GM21381 (cell line): Measurements from ENCODE around the gene UGGT1.

ENCODE experiments used
- ATAC-seq: cut with Tn5 transposase; IDR thresholded peaks from one replicate; pipeline ENCODE4 v1.9.1; 2021; ENCODE audit warnings: mild to moderate bottlenecking, moderate library complexity; ENCODE audit not compliant: unreplicated experiment

Gene UGGT1

GRCh38 chr2:128103407-128103806 lies 12.4 kb downstream of the UGGT1 start:
- no peak for ATAC-seq

DNA sequence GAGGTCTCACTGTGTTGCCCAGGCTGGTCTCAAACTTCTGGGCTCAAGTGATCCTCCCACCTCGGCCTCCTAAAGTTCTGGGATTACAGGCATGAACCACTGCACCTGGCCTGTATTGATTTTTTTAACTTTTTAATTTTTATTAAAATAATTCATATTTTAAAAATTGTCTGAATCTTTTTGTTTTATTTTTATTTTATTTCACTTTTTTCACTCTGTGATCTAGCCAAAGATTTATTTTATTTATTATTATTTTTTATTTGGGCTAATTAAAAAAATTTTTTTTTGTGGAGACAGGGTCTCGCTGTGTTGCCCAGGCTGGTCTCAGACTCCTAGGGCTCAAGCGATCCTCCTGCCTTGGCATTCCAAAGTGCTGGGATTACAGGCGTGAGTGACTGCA lies 14.1 kb downstream of the UGGT1 start:
- ATAC-seq = no peak

- ATAC-seq = no peak
Observed at GRCh38 chr2:128108166-128108565, 17.2 kb downstream of the UGGT1 start.

- no peak for ATAC-seq
Observed at GRCh38 chr2:128109243-128109642, 18.2 kb downstream of the UGGT1 start.

- ATAC-seq = no peak
Observed at GRCh38 chr2:128115921-128116623, 25.1 kb downstream of the UGGT1 start.

DNA sequence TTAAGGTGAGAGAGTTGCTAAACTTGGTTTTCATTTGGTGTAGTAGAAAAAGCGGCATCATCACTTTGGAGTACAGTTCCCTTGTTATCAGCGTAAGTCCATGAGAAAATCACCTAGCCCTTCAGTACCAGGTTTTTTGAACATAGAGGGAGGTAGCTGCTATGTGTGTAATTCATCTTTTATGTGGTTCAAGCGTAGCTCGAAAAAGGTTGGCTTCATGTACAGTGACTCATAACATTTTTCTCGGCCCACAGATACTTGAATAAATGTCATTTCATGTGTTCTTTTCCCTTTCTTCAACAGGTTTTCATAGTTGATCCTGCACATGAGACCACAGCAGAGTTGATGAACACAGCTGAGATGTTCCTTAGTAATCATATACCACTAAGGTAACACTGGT lies 43.6 kb downstream of the UGGT1 start:
- no peak for ATAC-seq

- ATAC-seq = no peak
Observed at GRCh38 chr2:128137094-128137616, 46.2 kb downstream of the UGGT1 start.

GRCh38 chr2:128139624-128140023 lies 48.6 kb downstream of the UGGT1 start:
- no peak for ATAC-seq

- no peak for ATAC-seq
Observed at GRCh38 chr2:128145651-128146050, 54.7 kb downstream of the UGGT1 start.

DNA sequence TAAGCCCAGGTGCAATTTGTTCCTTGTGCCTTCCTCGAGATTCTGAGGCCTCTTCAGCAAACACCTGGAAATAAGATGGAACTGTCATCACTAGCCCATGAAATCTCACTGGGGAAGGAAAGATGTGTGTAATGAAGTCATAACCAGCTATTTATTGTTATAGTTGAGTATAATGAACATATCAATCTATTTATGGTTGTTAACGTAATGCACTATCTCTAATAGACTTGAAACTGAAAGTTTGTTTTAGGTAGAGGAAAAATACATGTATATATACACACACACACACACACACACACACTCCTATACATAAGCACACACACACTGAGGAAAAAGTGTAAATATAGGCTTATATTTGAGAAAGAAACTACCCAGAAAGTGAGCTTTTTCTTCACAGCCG lies 62.8 kb downstream of the UGGT1 start:
- no peak for ATAC-seq

GRCh38 chr2:128154225-128154624 lies 63.2 kb downstream of the UGGT1 start:
- no peak for ATAC-seq

GRCh38 chr2:128155970-128156369 lies 65.0 kb downstream of the UGGT1 start:
- ATAC-seq = no peak

- ATAC-seq = no peak
Observed at GRCh38 chr2:128156812-128157211, 65.8 kb downstream of the UGGT1 start.

- ATAC-seq = no peak
Observed at GRCh38 chr2:128157644-128158043, 66.6 kb downstream of the UGGT1 start.

DNA sequence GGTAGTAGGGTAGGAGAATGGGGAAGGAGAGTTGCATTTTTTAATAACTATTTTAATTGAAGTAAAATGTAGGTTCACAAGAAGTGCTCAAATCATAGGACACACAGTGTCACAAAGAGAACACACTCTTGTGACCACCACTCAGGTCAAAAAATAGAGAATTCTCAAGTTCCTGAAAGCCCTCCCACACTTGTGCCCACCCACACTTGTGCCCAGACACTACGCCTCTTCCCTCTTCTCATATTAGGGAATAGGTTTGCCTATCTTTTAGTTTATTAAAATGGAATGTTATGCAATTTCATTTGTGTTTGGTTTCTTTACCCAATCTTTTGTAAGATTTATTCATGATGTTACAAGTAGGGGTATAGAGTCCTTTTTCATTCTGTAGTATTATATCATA lies 67.2 kb downstream of the UGGT1 start:
- ATAC-seq = no peak

DNA sequence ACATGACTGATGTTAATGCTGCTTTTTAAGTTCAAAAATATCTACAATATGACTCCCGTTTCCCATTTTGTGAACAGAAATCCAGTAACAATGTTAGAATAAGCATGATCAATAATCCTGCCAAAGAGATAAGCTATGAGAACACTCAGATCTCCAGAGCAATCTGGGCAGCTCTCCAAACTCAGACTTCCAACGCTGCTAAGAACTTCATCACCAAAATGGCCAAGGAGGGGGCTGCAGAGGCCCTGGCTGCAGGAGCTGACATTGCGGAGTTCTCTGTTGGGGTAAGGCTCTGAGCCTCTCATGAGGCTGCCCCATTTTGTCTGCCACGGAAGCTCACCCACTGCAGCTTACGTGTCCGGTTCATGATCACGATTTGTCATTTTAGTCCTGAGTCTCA lies 68.4 kb downstream of the UGGT1 start:
- no peak for ATAC-seq

- ATAC-seq = no peak
Observed at GRCh38 chr2:128160616-128161275, 69.7 kb downstream of the UGGT1 start.

- no peak for ATAC-seq
Observed at GRCh38 chr2:128162266-128162665, 71.3 kb downstream of the UGGT1 start.

- ATAC-seq = no peak
Observed at GRCh38 chr2:128164311-128164710, 73.3 kb downstream of the UGGT1 start.

DNA sequence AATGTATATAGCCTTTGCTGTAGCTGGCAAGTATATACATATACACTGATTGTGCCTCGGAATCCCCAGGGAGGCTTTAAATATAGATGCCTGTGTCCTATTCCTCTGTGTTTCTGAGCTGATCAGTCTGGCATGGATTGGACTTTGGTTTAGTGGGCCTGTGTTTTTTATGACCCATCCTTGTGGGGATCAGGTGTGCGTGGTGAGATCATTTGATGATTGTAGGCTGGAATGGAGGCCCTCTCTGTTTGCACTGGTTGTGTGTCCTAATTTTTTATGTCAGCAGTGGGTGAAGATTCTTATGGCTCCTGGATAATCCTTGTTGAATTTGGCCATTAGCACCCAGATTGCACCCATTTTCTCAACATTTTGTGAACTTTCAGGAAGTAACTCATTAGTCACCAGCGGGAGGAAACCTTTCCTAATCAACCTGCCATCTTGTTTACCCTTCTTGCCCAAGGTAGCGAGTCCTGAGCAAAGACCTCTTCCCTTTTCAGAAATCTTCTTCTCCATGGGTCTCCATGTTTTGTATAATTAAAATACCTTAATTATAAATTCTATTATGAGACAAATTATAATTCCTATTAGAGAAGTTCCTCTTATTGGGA lies 75.8 kb downstream of the UGGT1 start:
- no peak for ATAC-seq

GRCh38 chr2:128169094-128169493 lies 78.1 kb downstream of the UGGT1 start:
- ATAC-seq = no peak

GRCh38 chr2:128169497-128169896 lies 78.5 kb downstream of the UGGT1 start:
- ATAC-seq = no peak
